WERI-Rb-1 (cell line): Measurements from ENCODE around the gene RYK.
"Not testable (repeated sequence)": the region's sequence is repeated elsewhere in the genome, so short reads cannot be mapped to it uniquely, and the experiment has no call there.

ENCODE experiments used
- DNase-seq: peaks from one replicate; pipeline ENCODE4 v3.0.0-alpha.2; 2020
- H3K27ac ChIP-seq: fragments of 250-450 bp; sonication (Bioruptor Pico); 2 replicates; pipeline ENCODE4 v1.5.1; 2020; ENCODE audit warnings: mild to moderate bottlenecking, moderate library complexity
- H3K27me3 ChIP-seq: fragments of 250-450 bp; sonication (Bioruptor Pico); 2 replicates; pipeline ENCODE4 v1.5.1; 2021; ENCODE audit warnings: mild to moderate bottlenecking, low read depth, moderate library complexity; ENCODE audit not compliant: insufficient read depth, severe bottlenecking
- H3K36me3 ChIP-seq: fragments of 250-450 bp; sonication (Bioruptor Pico); 2 replicates; pipeline ENCODE4 v1.5.1; 2020; ENCODE audit warnings: mild to moderate bottlenecking, moderate library complexity
- H3K4me3 ChIP-seq: 2 replicates; pipeline ENCODE4 v1.5.1; 2011; ENCODE audit warnings: low read depth, mild to moderate bottlenecking, control low read depth, low read length
- H3K9me3 ChIP-seq: fragments of 250-450 bp; sonication (Bioruptor Pico); 2 replicates; pipeline ENCODE4 v1.5.1; 2021; ENCODE audit warnings: mild to moderate bottlenecking, moderate library complexity; ENCODE audit not compliant: severe bottlenecking
- CTCF ChIP-seq: IDR thresholded peaks from 2 replicates; pipeline ENCODE4 v1.5.1; 2011; ENCODE audit warnings: low read depth, mild to moderate bottlenecking, control low read depth, inconsistent platforms, low read length

The RYK gene

GRCh38 chr3:134211797-134212196, 38.9 kb downstream of the RYK start:
- H3K27ac ChIP-seq, result no peak overlapping the region
- peak; percentile 39 for DNase-seq
- no peaks in the 10 kb centered on the region for H3K9me3 ChIP-seq
- H3K4me3 ChIP-seq, result no peak overlapping the region
- peak; percentile 71 for TF ChIP-seq CTCF
- H3K36me3 ChIP-seq, result peaks cover 15% of the 10 kb centered on the region
- H3K27me3 ChIP-seq, result no peaks in the 10 kb centered on the region

- peaks cover 25% of the 10 kb centered on the region for H3K36me3 ChIP-seq
- H3K27me3 ChIP-seq, result no peaks in the 10 kb centered on the region
- H3K27ac ChIP-seq, result no peak overlapping the region
- TF ChIP-seq CTCF, result no peak
- no peak for DNase-seq
- no peak overlapping the region for H3K4me3 ChIP-seq
- H3K9me3 ChIP-seq, result no peaks in the 10 kb centered on the region
These were observed 45.2 kb downstream of the RYK start for GRCh38 chr3:134205451-134205850.

DNA sequence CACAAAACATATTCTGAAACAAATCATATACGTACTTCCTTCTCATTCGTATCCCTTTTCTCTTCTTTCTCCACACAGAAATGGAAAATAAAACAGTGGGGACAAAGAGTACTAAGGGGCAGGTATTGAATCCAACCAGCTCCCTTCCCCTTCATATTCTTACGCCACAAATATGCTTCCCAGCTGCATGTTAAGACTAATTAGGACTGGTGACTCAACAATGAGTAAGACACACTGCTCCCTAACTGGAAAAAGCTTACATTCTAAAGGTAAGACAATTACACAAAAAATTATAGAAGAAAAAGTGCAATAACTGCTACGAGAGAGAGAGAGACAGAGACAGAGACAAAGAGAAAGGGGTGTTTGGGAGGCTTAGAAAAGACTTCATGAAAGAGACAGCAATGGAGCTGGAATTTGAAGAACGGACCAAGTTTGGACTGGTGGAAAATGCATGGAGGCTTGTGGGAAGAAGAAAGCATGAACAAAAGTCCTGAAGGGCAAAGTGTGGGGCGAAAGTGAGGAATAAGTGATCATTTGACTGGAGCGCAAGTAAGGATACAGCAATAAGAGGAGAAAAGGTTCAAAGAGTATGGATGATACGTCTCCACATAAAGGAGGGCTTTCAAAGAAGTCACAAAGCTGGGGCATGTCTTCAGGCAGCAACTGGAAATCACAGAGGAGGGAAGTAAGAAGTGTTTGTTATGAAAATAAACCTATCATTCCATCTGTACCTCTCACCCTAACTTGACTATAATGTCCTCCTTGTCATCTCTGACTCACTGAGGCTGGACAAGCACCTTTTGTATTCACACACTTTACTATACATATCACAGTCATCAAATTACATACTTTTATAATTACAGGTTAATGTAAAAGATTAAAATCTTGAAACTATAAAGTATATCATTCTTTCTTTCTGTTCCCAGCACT, 49.2 kb downstream of the RYK start:
- no peaks in the 10 kb centered on the region for H3K27me3 ChIP-seq
- peaks cover 29% of the 10 kb centered on the region for H3K36me3 ChIP-seq
- no peak overlapping the region for H3K4me3 ChIP-seq
- DNase-seq, result no peak
- H3K27ac ChIP-seq, result no peak overlapping the region
- H3K9me3 ChIP-seq, result no peaks in the 10 kb centered on the region
- TF ChIP-seq CTCF, result no peak

DNA sequence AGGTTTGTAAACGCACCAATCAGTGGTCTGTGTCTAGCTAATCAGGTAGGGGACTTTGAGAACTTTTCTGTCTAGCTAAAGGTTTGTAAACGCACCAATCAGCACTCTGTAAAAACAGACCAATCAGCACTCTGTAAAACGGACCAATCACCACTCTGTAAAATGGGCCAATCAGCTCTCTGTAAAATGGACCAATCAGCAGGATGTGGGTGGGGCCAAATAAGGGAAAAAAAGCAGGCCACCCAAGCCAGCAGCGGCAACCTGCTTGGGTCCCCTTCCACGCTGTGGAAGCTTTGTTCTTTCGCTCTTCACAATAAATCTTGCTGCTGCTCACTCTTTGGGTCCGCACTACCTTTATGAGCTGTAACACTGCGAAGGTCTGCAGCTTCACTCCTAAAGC, 50.8 kb downstream of the RYK start:
- H3K36me3 ChIP-seq, result peaks cover 32% of the 10 kb centered on the region
- not testable (repeated sequence) for H3K9me3 ChIP-seq, H3K4me3 ChIP-seq, DNase-seq, H3K27me3 ChIP-seq, H3K27ac ChIP-seq

- Histone ChIP-seq H3K9me3 (no peaks in the 10 kb centered on the region), H3K27me3 (no peaks in the 10 kb centered on the region), H3K36me3 (peaks cover 32% of the 10 kb centered on the region), H3K4me3 (no peak overlapping the region), H3K27ac (no peak overlapping the region)
- no peak for DNase-seq
- TF ChIP-seq CTCF, result no peak
These were observed 51.4 kb downstream of the RYK start for GRCh38 chr3:134199240-134199639.

GRCh38 chr3:134198414-134198813, 52.2 kb downstream of the RYK start:
- Histone ChIP-seq H3K9me3 (no peaks in the 10 kb centered on the region), H3K36me3 (peaks cover 32% of the 10 kb centered on the region), H3K27me3 (no peaks in the 10 kb centered on the region), H3K27ac (no peak overlapping the region), H3K4me3 (no peak overlapping the region)
- no peak for DNase-seq
- no peak for TF ChIP-seq CTCF
